GM12873 (cell line): ENCODE results near the gene IFI27L2.

ENCODE experiments used
- CTCF ChIP-seq: IDR thresholded peaks from 2 replicates; pipeline ENCODE4 v1.5.1; 2012; ENCODE audit warnings: low read depth, mild to moderate bottlenecking, moderate library complexity, low read length, control low read depth; ENCODE audit not compliant: insufficient read depth; ENCODE audit errors: missing control alignments

The IFI27L2 gene

GRCh38 chr14:94136575-94137331 lies 7.3 kb upstream of the IFI27L2 start:
- peak; percentile 98 for TF ChIP-seq CTCF

GRCh38 chr14:94135476-94135875 lies 6.1 kb upstream of the IFI27L2 start:
- no peak for TF ChIP-seq CTCF

- TF ChIP-seq CTCF: peak; percentile 76
These were observed 3.0 kb upstream of the IFI27L2 start for GRCh38 chr14:94132285-94132887.

- TF ChIP-seq CTCF: no peak
These were observed 482 bp upstream of the IFI27L2 start for GRCh38 chr14:94129758-94130414.

GRCh38 chr14:94128216-94128839 lies 1.1 kb downstream of the IFI27L2 start:
- no peak for TF ChIP-seq CTCF

GRCh38 chr14:94127330-94127729 lies 2.1 kb downstream of the IFI27L2 start:
- no peak for TF ChIP-seq CTCF

- TF ChIP-seq CTCF: no peak
These were observed 2.6 kb downstream of the IFI27L2 start for GRCh38 chr14:94126800-94127199.
